ENCODE measurements around the gene DLGAP1.

The DLGAP1 gene

DNA sequence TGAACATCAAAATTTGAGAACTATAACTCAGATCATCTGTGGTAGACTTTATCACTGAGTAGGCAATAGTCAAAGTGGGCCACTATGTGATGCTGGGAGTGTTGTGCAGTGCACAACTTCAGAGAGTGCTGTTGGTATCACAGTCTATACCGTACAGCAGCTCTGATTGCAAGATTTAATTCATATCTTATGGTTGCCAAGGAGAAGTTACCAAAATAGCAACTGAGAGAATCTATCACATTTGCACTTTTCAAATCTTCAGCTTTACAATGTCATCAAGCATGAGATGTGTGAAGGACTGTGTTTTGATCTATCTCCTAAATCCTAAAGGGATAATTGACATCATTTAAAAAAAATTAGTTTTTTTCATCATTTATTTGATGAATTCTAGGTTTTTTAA, 216.1 kb downstream of the DLGAP1 start:
- DNase-seq (ENCODE audit: low read depth), result no peak

- no peak for DNase-seq (ENCODE audit: low read depth)
Measured at GRCh38 chr18:4237664-4238041, 217.5 kb downstream of the DLGAP1 start.

DNA sequence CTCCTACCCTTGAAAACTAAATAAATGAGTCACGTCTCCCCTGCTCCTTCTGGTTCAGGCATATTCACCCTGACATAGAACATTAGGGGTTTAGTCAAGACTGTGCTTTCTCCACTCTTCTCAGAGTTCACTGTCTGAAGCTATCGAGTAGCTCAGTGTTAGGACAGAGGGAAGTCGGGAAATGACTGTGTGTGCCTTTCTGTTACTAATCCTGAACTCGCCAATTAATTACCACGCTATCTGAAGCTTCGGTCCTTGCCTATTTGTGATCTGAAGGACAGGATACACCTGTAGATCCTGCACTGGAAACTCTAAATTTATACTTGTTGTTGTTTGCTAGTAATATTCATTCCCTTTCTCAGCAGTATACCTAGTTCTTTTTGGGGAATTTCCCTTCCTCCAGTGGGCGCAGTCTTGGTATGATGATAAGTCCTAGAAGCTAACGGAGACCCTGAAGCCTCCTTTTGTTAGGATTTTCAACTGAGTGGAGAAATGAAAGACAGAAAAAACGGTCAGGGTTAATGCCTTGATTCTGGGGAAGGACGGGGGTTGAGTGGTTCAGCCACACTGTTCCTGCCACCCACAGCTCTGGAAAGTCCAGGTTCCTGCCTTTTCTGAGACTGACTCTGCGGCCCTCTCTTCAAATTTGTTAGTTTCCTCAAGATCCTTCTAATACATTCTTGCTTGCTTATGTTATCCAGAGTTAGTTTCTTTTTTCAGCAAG, 218.0 kb downstream of the DLGAP1 start:
- DNase-seq (ENCODE audit: low read depth), result no peak

DNA sequence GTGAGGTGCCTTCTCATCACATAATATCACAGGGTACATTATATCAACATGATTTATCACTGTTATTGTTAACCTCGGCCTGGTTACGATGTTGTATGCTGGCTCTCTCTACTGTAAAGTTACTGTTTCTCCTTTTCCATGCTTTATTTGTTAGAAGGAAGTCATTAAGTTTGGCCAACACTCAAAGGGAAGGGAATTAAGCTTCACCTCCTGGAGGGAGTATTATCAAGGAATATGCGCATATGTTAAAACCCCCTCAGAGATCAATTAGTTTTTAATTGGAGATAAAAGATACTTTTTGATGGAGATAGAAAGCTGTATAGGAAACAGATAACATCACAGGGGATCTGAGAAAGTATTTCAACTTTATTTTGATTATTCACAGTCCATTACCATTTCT, 221.6 kb downstream of the DLGAP1 start:
- DNase-seq (ENCODE audit: low read depth), result no peak

DNA sequence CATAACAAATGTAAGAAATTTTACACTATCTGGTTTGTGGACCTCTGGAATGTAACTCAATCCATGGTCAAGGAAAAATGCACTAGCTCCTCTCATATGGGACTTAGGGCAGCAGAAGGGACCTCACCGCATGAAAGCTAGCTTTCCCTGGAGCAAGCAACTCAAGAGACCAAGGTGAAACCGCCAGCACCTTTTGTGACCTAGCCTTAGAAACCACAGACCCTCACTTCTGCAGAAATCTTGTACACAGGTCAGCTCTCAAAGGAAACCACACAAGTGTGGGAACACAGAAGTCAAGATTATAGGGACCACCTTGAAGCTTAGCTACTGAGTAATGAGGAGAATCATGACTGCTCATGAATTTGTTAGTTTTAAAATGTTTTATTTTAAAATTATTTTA, 222.5 kb downstream of the DLGAP1 start:
- DNase-seq (ENCODE audit: low read depth), result no peak

- DNase-seq (ENCODE audit: low read depth), result no peak
Measured at GRCh38 chr18:4231260-4231659, 223.8 kb downstream of the DLGAP1 start.

DNA sequence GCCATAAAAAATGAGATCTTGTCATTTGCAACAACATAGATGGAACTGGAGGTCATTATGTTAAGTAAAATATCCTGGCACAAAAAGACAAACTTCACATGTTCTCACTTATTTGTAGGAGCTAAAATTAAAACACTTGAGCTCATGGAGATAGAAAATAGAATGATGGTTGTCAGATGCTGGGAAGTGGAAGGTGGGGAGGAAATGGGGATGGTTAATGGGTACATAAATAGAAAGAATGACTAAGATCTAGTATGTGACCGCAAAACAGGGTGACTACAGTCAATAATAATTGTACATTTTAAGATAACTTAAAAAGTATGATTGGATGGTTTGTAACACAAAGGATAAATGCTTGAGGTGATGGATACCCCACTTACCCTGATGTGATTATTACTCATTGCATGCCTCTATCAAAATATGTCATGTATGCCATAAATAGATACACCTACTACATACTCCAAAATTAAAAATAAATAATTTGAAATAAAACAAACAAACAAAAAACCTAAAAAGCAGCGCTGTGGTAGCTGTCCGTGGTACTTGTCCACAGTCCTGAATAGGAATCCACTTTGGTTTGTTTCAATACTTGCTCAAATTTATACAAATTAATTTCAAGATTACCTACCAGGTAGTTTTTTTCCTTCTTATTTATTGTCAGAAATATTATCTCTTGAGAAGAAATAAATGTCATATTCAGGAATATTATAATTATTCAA, 224.5 kb downstream of the DLGAP1 start:
- no peak for DNase-seq (ENCODE audit: low read depth)

- no peak for DNase-seq (ENCODE audit: low read depth)
Measured at GRCh38 chr18:4224031-4224704, 230.9 kb downstream of the DLGAP1 start.

- DNase-seq (ENCODE audit: low read depth), result no peak
Measured at GRCh38 chr18:4211111-4211837, 243.8 kb downstream of the DLGAP1 start.

DNA sequence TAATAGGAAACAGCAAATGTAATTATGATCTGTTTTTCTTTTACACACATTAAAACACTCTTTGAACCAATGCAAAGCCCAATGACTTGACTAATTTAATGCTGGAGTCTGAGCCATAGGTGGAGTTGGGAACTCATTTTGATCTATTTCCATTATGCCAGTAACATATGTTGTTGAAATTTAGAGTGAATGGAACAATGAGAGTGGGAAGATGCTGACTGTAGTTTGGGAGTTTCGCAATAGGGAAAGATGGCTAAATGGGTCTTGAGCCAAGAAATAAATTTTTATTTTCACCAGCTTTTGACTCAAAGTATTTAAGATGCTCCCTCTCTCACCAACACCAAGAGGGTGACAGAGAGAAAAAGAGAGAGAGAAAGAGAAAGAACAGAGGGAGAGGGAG, 246.7 kb downstream of the DLGAP1 start:
- no peak for DNase-seq (ENCODE audit: low read depth)

DNA sequence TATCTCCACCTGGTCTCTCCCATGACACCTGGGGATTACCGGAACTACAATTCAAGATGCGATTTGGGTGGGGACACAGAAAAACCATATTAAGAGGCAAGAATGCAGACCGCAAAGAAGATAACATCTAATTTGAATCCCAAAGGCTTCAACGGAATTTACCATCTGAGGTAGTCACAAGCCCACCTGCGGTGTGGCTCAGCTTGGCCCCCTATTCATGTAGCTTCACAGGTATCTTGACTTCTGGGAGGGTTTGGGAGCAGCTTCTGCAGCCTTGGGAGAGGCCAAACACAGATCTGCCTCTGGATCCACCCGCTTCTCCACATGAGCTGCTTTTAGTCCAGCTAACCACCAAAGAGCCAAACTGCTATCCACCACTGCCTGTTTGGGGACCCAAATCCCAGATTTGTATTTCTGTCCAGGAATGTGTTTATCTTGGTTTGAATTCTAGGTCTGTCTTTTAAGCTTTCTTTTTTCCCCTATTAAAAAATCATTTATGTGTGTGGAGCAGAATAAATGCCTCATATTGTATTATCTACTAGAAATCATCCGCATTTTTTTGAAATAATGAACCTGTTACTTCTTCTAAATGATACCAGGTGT, 247.6 kb downstream of the DLGAP1 start:
- no peak for DNase-seq (ENCODE audit: low read depth)

DNA sequence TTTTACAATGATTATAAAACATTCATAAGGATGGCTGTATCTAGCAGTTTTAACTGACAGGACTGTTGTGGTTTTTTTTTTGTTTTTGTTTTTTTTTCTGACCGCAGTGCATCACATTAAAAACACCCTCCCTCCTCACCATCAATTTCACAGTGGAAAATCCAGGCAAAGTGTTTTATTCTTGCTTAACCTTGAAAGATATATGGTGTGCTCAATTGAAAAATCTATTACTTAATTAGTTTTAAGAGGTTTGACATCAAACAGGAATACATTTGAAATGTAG, 250.7 kb downstream of the DLGAP1 start:
- no peak for DNase-seq (ENCODE audit: low read depth)

GRCh38 chr18:4203568-4204437, 251.3 kb downstream of the DLGAP1 start:
- no peak for DNase-seq (ENCODE audit: low read depth)

GRCh38 chr18:4200399-4200798, 254.7 kb downstream of the DLGAP1 start:
- no peak for DNase-seq (ENCODE audit: low read depth)

DNA sequence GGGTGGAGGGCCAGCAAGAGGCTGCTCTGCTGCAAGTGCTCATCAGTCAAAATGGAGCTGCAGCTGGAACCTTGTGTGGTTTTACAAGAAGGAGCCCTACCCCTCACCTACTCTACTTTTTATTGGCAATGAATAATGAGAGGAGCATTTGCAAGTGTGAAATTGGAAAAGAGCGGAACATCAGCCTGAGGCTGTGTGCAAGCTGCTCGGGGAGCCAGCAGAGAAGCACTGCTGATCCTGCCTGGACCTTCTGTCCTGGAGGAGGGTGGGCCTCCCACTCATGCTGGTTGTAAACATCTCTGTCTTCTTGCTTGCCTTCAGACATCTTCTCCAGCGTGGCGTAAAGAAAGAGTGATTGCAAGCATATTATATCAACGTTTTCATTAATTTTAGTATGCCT, 256.2 kb downstream of the DLGAP1 start:
- DNase-seq (ENCODE audit: low read depth), result no peak

DNA sequence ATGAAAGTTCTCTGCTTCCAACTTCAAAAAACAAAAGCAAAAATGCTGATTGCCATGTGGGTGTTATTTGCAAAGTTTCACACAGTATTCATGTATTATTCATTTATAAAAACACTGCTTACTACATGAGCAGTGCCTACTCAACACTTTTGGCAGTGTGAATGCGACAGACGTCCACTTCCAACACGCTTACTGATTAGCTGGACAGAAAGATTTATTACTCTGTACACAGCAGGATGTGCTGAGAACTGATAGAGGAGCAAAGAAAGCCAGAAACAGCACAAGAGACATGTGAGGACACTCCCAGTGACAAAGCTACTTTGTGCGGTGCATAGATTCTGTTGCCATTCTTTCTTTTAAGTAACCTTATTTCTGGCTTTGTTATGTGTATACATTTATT, 258.8 kb downstream of the DLGAP1 start:
- no peak for DNase-seq (ENCODE audit: low read depth)

GRCh38 chr18:4193086-4193485, 262.0 kb downstream of the DLGAP1 start:
- DNase-seq (ENCODE audit: low read depth), result no peak

- no peak for DNase-seq (ENCODE audit: low read depth)
Measured at GRCh38 chr18:4181882-4182568, 273.1 kb downstream of the DLGAP1 start.

DNA sequence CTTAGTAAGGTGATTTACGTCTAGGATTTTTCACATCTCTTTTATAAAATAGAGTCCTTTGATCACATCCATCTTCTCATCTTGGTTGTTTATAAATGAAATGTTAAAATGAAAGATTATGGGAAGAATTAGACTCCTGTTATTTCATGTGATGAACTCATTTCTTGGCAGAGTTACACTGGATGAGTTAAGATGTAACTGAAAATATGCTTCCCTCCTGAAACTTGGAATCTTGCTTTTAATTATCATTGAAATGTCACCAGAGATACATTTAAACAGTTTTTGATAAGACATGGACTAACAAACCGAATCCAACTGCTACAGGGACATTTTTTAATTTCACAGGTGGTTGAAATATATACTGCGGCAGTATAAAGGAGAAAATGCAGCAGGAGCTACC, 274.0 kb downstream of the DLGAP1 start:
- DNase-seq (ENCODE audit: low read depth), result no peak

GRCh38 chr18:4172196-4173100, 282.7 kb downstream of the DLGAP1 start:
- DNase-seq (ENCODE audit: low read depth), result no peak

All from iris pigment epithelial cell (primary cell).